IMR-90 (cell line): ENCODE measurements around the gene CLDN6. TPM values are rescaled to one million over a fixed set of nuclear protein-coding genes. Genes with fewer than 3 reads are reported as not detected.

ENCODE experiments used
- ATAC-seq: fragments of 200-7000 bp; cut with Tn5 transposase; 2 replicates; pipeline ENCODE4 v1.9.1; 2020; ENCODE audit warnings: low read depth, mild to moderate bottlenecking, moderate library complexity
- BruUV-seq: library from RNA; stranded (reverse); fragments of 400-500 nt; replicated peaks from 2 replicates; lab custom pipeline; 2021; lab: Mats Ljungman, UMichigan
- CTCF ChIA-PET: fragments of 300-600 bp; formaldehyde crosslinking; extraction: SDS; loops from one replicate; lab custom pipeline; 2021; ENCODE audit warnings: antibody characterized with exemption; lab: Yijun Ruan, JAX
- POLR2A ChIA-PET: fragments of 300-600 bp; sonication (Branson Sonifier 250); formaldehyde crosslinking; loops from one replicate; lab custom pipeline; 2022; ENCODE audit warnings: antibody characterized with exemption; ENCODE audit not compliant: unreplicated experiment; lab: Charles Lee
- DNase-seq: peaks from one replicate; pipeline ENCODE4 v3.0.0; 2013
- H2AFZ ChIP-seq: replicated peaks from 2 replicates; pipeline ENCODE3; 2013; ENCODE audit warnings: low read length, mild to moderate bottlenecking; ENCODE audit not compliant: poor library complexity
- H2AK5ac ChIP-seq: 2 replicates; pipeline ENCODE4 v1.6.1; 2013; ENCODE audit warnings: low read depth, low read length, inconsistent platforms
- H2AK9ac ChIP-seq: replicated peaks from 2 replicates; pipeline ENCODE3; 2013; ENCODE audit warnings: mild to moderate bottlenecking, low read depth, low read length, moderate library complexity; ENCODE audit not compliant: poor library complexity
- H2BK120ac ChIP-seq: 2 replicates; pipeline ENCODE4 v1.6.1; 2013; ENCODE audit warnings: low read depth, low read length, inconsistent platforms
- H2BK15ac ChIP-seq: 3 replicates; pipeline ENCODE4 v1.6.1; 2013; ENCODE audit warnings: low read depth, low read length, inconsistent platforms
- H2BK20ac ChIP-seq: 2 replicates; pipeline ENCODE4 v1.6.1; 2013; ENCODE audit warnings: low read depth, mild to moderate bottlenecking, inconsistent platforms, low read length, moderate library complexity
- H2BK5ac ChIP-seq: 2 replicates; pipeline ENCODE4 v1.6.1; 2013; ENCODE audit warnings: mild to moderate bottlenecking, low read depth, low read length, inconsistent platforms; ENCODE audit not compliant: poor library complexity, severe bottlenecking
- H3K14ac ChIP-seq: replicated peaks from 2 replicates; pipeline ENCODE4 v1.6.1; 2013; ENCODE audit warnings: low read depth, low read length, inconsistent platforms
- H3K18ac ChIP-seq: 2 replicates; pipeline ENCODE4 v1.6.1; 2013; ENCODE audit warnings: low read depth, low read length, control low read depth
- H3K23ac ChIP-seq: 2 replicates; pipeline ENCODE4 v1.6.1; 2013; ENCODE audit warnings: low read depth, low read length, inconsistent platforms
- H3K27ac ChIP-seq: 2 replicates; pipeline ENCODE4 v1.5.1; 2013; ENCODE audit warnings: mild to moderate bottlenecking, control low read depth, low read length; ENCODE audit not compliant: insufficient read depth
- H3K27me3 ChIP-seq: 2 replicates; pipeline ENCODE4 v1.6.1; 2013; ENCODE audit warnings: low read length; ENCODE audit not compliant: control insufficient read depth, insufficient read depth
- H3K36me3 ChIP-seq: 2 replicates; pipeline ENCODE4 v1.6.1; 2013; ENCODE audit warnings: low read length, mixed read lengths; ENCODE audit not compliant: control insufficient read depth, insufficient read depth
- H3K4ac ChIP-seq: 2 replicates; pipeline ENCODE4 v1.6.1; 2013; ENCODE audit warnings: low read depth, low read length, inconsistent platforms
- H3K4me1 ChIP-seq: 2 replicates; pipeline ENCODE4 v1.6.1; 2013; ENCODE audit warnings: low read length, mixed read lengths; ENCODE audit not compliant: control insufficient read depth, insufficient read depth
- H3K4me2 ChIP-seq: 2 replicates; pipeline ENCODE4 v1.6.1; 2013; ENCODE audit warnings: low read depth, mild to moderate bottlenecking, control low read depth, low read length, moderate library complexity
- H3K4me3 ChIP-seq: 2 replicates; pipeline ENCODE4 v1.5.1; 2013; ENCODE audit warnings: low read depth, mild to moderate bottlenecking, control low read depth, low read length, moderate library complexity; ENCODE audit not compliant: insufficient read depth
- H3K56ac ChIP-seq: 2 replicates; pipeline ENCODE4 v1.6.1; 2013; ENCODE audit warnings: low read length, inconsistent platforms; ENCODE audit not compliant: insufficient read depth; ENCODE audit errors: extremely low read depth
- H3K79me1 ChIP-seq, 2 experiments: 2 replicates each; pipeline ENCODE4 v1.6.1; 2013; ENCODE audit warnings: low read length in 2 of 2, inconsistent platforms in 1 of 2, low read depth in 1 of 2
- H3K9ac ChIP-seq: 2 replicates; pipeline ENCODE4 v1.6.1; 2013; ENCODE audit warnings: low read depth, low read length, control low read depth
- H3K9me1 ChIP-seq: 2 replicates; pipeline ENCODE4 v1.6.1; 2013; ENCODE audit warnings: low read length, inconsistent platforms; ENCODE audit not compliant: insufficient read depth
- H3K9me3 ChIP-seq: 2 replicates; pipeline ENCODE4 v1.6.1; 2013; ENCODE audit warnings: low read length; ENCODE audit not compliant: control insufficient read depth, insufficient read depth
- H4K20me1 ChIP-seq: 2 replicates; pipeline ENCODE4 v1.6.1; 2013; ENCODE audit warnings: low read length, inconsistent platforms; ENCODE audit not compliant: insufficient read depth
- H4K5ac ChIP-seq: 2 replicates; pipeline ENCODE4 v1.6.1; 2013; ENCODE audit warnings: mild to moderate bottlenecking, low read depth, low read length, control low read depth
- H4K8ac ChIP-seq, 2 experiments: 2 replicates each; pipeline ENCODE4 v1.6.1; 2013; ENCODE audit warnings: low read depth in 2 of 2, low read length in 2 of 2, control low read depth in 1 of 2, inconsistent platforms in 1 of 2
- H4K91ac ChIP-seq: 2 replicates; pipeline ENCODE4 v1.6.1; 2013; ENCODE audit warnings: low read depth, low read length, inconsistent platforms; ENCODE audit not compliant: insufficient read depth
- WGBS, 2 experiments: methylation state at CpG; one replicate each; pipeline versions ENCODE4 v1.1.5 to v1.1.7; 2013; ENCODE audit warnings: missing lambda C conversion rate in 2 of 2; ENCODE audit not compliant: insufficient read length in 1 of 2; ENCODE audit errors: extremely low coverage in 2 of 2; 5-methylcytosine and 5-hydroxymethylcytosine counted together
- dilution Hi-C: fragments of 300-500 bp; cut with HindIII; formaldehyde crosslinking; loops from one replicate; pipeline ENCODE4 v1.14.3; 2018; ENCODE audit warnings: low sequenced_read_pairs; ENCODE audit not compliant: unreplicated experiment
- in situ Hi-C: fragments of 300-500 bp; cut with MboI; formaldehyde crosslinking; loops from 3 replicates; pipeline ENCODE4 v1.14.3; 2019; ENCODE audit warnings: low sequenced_read_pairs, inconsistent platforms, mixed read lengths
- intact Hi-C: fragments of 100-400 bp; cut with micrococcal nuclease; formaldehyde crosslinking; loops from 2 replicates; pipeline ENCODE4 v1.10.0; 2022
- polyA plus RNA-seq, 3 experiments: library from polyadenylated mRNA; depleted of rRNA; stranded (reverse); fragments of >200 nt; gene quantifications; 2 replicates each; pipeline ENCODE4 v1.2.3, GENCODE V29; 2012; ENCODE audit warnings: low replicate concordance in 1 of 3
- total RNA-seq: library from RNA; depleted of rRNA; stranded (reverse); fragments of >200 nt; gene quantifications from 2 replicates; pipeline ENCODE4 v1.2.3, GENCODE V29; 2012
- TF ChIP-seq, protein P1 (sequence below): fragments of 150-350 bp; IDR thresholded peaks from 2 replicates; pipeline ENCODE4 v1.6.1; 2017; ENCODE audit warnings: mild to moderate bottlenecking, antibody characterized with exemption, low read length, low read depth

CLDN6 gene
- total and polyA plus RNA-seq, 2 of the 4 experiments (the other 2 are of a cell fraction) = 0.14 TPM; not detected in 1

DNA sequence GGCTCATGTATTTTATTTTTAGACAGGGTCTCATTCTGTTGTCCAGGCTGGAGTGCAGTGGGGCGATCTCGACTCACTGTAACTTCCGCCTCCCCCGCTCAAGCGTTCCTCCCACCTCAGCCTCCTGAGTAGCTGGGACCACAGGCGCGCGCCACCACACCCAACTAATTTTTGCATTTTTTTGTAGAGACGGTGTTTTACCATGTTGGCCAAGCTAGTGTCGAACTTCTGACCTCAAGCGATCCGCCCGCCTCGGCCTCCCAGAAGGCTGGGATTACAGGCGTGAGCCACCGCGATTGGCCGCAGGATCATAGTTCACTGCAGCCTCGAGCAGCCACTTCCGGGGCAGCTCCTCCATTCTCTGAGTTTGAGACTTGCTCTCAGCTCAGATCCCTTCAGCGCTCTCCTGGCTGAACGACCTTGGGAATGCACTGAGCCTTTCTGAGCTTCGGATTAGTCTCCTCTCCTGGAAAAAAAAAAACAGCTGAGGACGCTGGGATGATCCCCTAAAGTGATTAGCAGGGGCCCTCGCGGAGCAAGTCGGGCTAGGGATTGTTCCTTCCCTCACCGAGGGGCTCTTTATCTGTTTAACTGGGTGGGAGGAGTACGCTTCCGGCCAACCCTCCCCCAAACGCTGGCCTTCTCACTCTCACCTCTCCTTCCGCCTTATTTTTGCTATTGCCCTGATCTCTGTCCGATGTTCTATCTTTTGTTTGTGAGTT lies 36.6 kb downstream of the CLDN6 start:
- no peak for ATAC-seq
- H2AK5ac ChIP-seq = peak overlapping the region; percentile 74
- H3K4me2 ChIP-seq = peak overlapping the region; percentile 93
- H3K14ac ChIP-seq = peak overlapping the region; percentile 99; the same call in 1 of the 2 replicates
- no peaks in the 10 kb centered on the region for H3K27me3 ChIP-seq
- no peak overlapping the region for H2AFZ ChIP-seq
- TF ChIP-seq, protein P1, sequence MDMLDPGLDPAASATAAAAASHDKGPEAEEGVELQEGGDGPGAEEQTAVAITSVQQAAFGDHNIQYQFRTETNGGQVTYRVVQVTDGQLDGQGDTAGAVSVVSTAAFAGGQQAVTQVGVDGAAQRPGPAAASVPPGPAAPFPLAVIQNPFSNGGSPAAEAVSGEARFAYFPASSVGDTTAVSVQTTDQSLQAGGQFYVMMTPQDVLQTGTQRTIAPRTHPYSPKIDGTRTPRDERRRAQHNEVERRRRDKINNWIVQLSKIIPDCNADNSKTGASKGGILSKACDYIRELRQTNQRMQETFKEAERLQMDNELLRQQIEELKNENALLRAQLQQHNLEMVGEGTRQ = no peak
- H2BK15ac ChIP-seq = no peak overlapping the region
- no peak for DNase-seq
- ChIA-PET CTCF (no interaction called here), POLR2A (interaction anchor here (0.6 kb wide), 1 partner anchor 88 kb away, joined by 5 read pairs; no protein-coding TSS in a partner anchor)
- H2BK20ac ChIP-seq = no peak overlapping the region
- no peaks in the 10 kb centered on the region for H4K20me1 ChIP-seq
- H4K8ac ChIP-seq = peak overlapping the region; percentile 89 to 99
- H3K9ac ChIP-seq = no peak overlapping the region
- intact Hi-C loops (no loop called here), dilution Hi-C loops (no loop called here), in situ Hi-C loops (no loop called here)
- BruUV-seq = no TSS peak
- H3K56ac ChIP-seq = no peak overlapping the region
- peaks cover 6% of the 10 kb centered on the region for H3K4me1 ChIP-seq
- H3K27ac ChIP-seq = no peak overlapping the region; the same call in 1 of the 2 replicates
- H3K4me3 ChIP-seq = no peak overlapping the region
- H3K9me1 ChIP-seq = 0 out of 2 replicates have a peak, but pooled peaks cover 4% of the 10 kb centered on the region
- H3K23ac ChIP-seq = peak overlapping the region; percentile 15; the same call in 1 of the 2 replicates
- WGBS, 2 experiments = 47% methylated on average over 15 of the region's 33 CpGs; no CpG with 5 or more reads in 1 of the 2 experiments
- no peaks in the 10 kb centered on the region for H3K36me3 ChIP-seq
- H2AK9ac ChIP-seq = peak overlapping the region; percentile 99
- H3K9me3 ChIP-seq = no peaks in the 10 kb centered on the region
- no peak overlapping the region for H2BK120ac ChIP-seq
- H4K5ac ChIP-seq = peak overlapping the region; percentile 99
- peak overlapping the region; percentile 99 for H3K4ac ChIP-seq
- H2BK5ac ChIP-seq = no peak overlapping the region
- H4K91ac ChIP-seq = no peak overlapping the region
- H3K79me1 ChIP-seq = peaks cover 14 to 22% of the 10 kb centered on the region in 2 experiments
- no peak overlapping the region for H3K18ac ChIP-seq
